ENCODE results near the gene SPINT1. TPM values are rescaled to one million over a fixed set of nuclear protein-coding genes. Genes with fewer than 3 reads are reported as not detected.

Gene SPINT1
- total and polyA plus RNA-seq, 8 donors, result 16.8 to 394 (median 120) TPM

DNA sequence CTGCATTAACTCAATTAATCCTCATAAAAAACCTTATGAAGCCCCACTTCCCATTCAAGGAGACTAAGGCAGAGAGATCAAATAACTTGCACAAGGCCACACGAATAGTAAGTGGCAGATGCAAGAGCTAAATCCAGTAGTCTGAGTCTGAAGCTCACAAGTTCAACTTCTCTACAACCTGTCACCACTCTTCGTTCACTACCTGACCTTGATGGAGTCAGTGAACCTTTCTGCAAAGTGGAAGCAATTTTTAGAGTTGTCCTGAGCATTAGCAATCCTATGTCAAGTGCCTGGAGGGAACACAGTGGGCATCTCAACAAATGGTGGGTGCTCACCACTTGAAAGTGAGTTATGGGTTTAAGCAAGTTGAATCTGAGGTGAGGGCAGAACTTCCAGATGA, 2.1 kb upstream of the SPINT1 start:
- intact Hi-C loops (cut with DNase I; ENCODE audit: low total_unique reads), result no loop called here

GRCh38 chr15:40843261-40843884, 475 bp upstream of the SPINT1 start:
- intact Hi-C loops (cut with DNase I; ENCODE audit: low total_unique reads), result no loop called here
- 13 to 20% (median 14%) methylated on average over 24 to 34 of the region's 34 CpGs for WGBS, 5 donors
- no peak for DNase-seq
- Histone ChIP-seq H3K4me1 (peaks cover 26 to 56% (median 42%) of the 10 kb centered on the region in 4 donors), H3K4me3 (peak overlapping the region; percentile 61 to 78 (median 64)), H3K27ac (peak overlapping the region; percentile 88 to 94 (median 92)), H3K27me3 (peaks cover 0 to 44% (median 3%) of the 10 kb centered on the region in 3 donors), H3K36me3 (no peaks in the 10 kb centered on the region), H3K9me3 (no peaks in the 10 kb centered on the region)
- TF ChIP-seq, protein P1, sequence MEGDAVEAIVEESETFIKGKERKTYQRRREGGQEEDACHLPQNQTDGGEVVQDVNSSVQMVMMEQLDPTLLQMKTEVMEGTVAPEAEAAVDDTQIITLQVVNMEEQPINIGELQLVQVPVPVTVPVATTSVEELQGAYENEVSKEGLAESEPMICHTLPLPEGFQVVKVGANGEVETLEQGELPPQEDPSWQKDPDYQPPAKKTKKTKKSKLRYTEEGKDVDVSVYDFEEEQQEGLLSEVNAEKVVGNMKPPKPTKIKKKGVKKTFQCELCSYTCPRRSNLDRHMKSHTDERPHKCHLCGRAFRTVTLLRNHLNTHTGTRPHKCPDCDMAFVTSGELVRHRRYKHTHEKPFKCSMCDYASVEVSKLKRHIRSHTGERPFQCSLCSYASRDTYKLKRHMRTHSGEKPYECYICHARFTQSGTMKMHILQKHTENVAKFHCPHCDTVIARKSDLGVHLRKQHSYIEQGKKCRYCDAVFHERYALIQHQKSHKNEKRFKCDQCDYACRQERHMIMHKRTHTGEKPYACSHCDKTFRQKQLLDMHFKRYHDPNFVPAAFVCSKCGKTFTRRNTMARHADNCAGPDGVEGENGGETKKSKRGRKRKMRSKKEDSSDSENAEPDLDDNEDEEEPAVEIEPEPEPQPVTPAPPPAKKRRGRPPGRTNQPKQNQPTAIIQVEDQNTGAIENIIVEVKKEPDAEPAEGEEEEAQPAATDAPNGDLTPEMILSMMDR (IDR thresholded peaks at IDR 0.05), result no peak
- TF ChIP-seq EP300 (IDR thresholded peaks at IDR 0.05) (no peak), POLR2AphosphoS5 (IDR thresholded peaks at IDR 0.05) (no peak), POLR2A (IDR thresholded peaks at IDR 0.05) (no peak)

More for the DNA sequence above, 2.1 kb upstream of the SPINT1 start:
- no peaks in the 10 kb centered on the region for H3K36me3 ChIP-seq
- TF ChIP-seq POLR2A (IDR thresholded peaks at IDR 0.05), result no peak
- TF ChIP-seq EP300 (IDR thresholded peaks at IDR 0.05), result no peak
- TF ChIP-seq, protein P1 (IDR thresholded peaks at IDR 0.05), result no peak
- TF ChIP-seq POLR2AphosphoS5 (IDR thresholded peaks at IDR 0.05), result no peak
- WGBS, 5 donors, result 89 to 96% (median 91%) methylated on average over 2 of the region's 2 CpGs
- H3K9me3 ChIP-seq, result no peaks in the 10 kb centered on the region
- H3K4me3 ChIP-seq, result no peak overlapping the region
- DNase-seq, result no peak
- peaks cover 16 to 39% (median 30%) of the 10 kb centered on the region in 4 donors for H3K4me1 ChIP-seq
- H3K27ac ChIP-seq, result no peak overlapping the region
- H3K27me3 ChIP-seq, result peaks cover 0 to 44% (median 3%) of the 10 kb centered on the region in 3 donors

DNA sequence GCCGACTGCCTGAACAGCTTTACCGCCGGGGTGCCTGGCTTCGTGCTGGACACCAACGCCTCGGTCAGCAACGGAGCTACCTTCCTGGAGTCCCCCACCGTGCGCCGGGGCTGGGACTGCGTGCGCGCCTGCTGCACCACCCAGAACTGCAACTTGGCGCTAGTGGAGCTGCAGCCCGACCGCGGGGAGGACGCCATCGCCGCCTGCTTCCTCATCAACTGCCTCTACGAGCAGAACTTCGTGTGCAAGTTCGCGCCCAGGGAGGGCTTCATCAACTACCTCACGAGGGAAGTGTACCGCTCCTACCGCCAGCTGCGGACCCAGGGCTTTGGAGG, 815 bp downstream of the SPINT1 start:
- H3K27me3 ChIP-seq, result peaks cover 0 to 44% (median 3%) of the 10 kb centered on the region in 3 donors

GRCh38 chr15:40845036-40845435, 1.2 kb downstream of the SPINT1 start:
- H3K4me3 ChIP-seq, result peak overlapping the region; percentile 61 to 78 (median 64)
- H3K9me3 ChIP-seq, result no peaks in the 10 kb centered on the region
- H3K36me3 ChIP-seq, result peaks cover 0 to 8% (median under 1%) of the 10 kb centered on the region in 4 donors
- 27 to 32% (median 29%) methylated on average over 9 to 12 of the region's 12 CpGs for WGBS, 5 donors
- intact Hi-C loops (cut with DNase I; ENCODE audit: low total_unique reads), result no loop called here
- H3K27ac ChIP-seq, result peak overlapping the region; percentile 88 to 94 (median 92)
- H3K4me1 ChIP-seq, result peaks cover 26 to 57% (median 42%) of the 10 kb centered on the region in 4 donors
- DNase-seq, result no peak
- TF ChIP-seq EP300 (IDR thresholded peaks at IDR 0.05), result no peak
- TF ChIP-seq POLR2A (IDR thresholded peaks at IDR 0.05), result no peak
- TF ChIP-seq POLR2AphosphoS5 (IDR thresholded peaks at IDR 0.05), result no peak
- H3K27me3 ChIP-seq, result peaks cover 0 to 44% (median 3%) of the 10 kb centered on the region in 3 donors

More for the DNA sequence above, 815 bp downstream of the SPINT1 start:
- Histone ChIP-seq H3K27ac (peak overlapping the region; percentile 88 to 94 (median 92)), H3K4me3 (peak overlapping the region; percentile 61 to 78 (median 64)), H3K4me1 (peaks cover 26 to 57% (median 42%) of the 10 kb centered on the region in 4 donors), H3K9me3 (no peaks in the 10 kb centered on the region), H3K36me3 (peaks cover 0 to 4% (median 0%) of the 10 kb centered on the region in 4 donors)
- peak; percentile 51 to 80 for DNase-seq
- 1 to 5% (median 1%) methylated on average over 8 to 28 of the region's 28 CpGs for WGBS, 5 donors
- intact Hi-C loops (cut with DNase I; ENCODE audit: low total_unique reads), result no loop called here
- TF ChIP-seq, protein P1 (IDR thresholded peaks at IDR 0.05), result no peak
- no peak for TF ChIP-seq EP300 (IDR thresholded peaks at IDR 0.05)
- TF ChIP-seq POLR2A (IDR thresholded peaks at IDR 0.05), result no peak
- no peak for TF ChIP-seq POLR2AphosphoS5 (IDR thresholded peaks at IDR 0.05)

Measured in stomach (tissue), 9 donors.